AG10803 (cell line): ENCODE measurements around the gene TCTN2.

ENCODE experiments used
- DNase-seq: peaks from one replicate; pipeline ENCODE4 v3.0.0; 2010; ENCODE audit warnings: low read depth
- H3K4me3 ChIP-seq: 2 replicates; pipeline ENCODE4 v1.5.1; 2011; ENCODE audit warnings: mild to moderate bottlenecking, low read length, control low read depth
- TF ChIP-seq, protein P1 (sequence below): conservative IDR thresholded peaks from 2 replicates; pipeline ENCODE4 v1.5.1; 2011; ENCODE audit warnings: mild to moderate bottlenecking, low read length, control low read depth, inconsistent platforms

Gene TCTN2

GRCh38 chr12:123723765-123724164, 52.9 kb downstream of the TCTN2 start:
- no peak for DNase-seq
- TF ChIP-seq, protein P1, sequence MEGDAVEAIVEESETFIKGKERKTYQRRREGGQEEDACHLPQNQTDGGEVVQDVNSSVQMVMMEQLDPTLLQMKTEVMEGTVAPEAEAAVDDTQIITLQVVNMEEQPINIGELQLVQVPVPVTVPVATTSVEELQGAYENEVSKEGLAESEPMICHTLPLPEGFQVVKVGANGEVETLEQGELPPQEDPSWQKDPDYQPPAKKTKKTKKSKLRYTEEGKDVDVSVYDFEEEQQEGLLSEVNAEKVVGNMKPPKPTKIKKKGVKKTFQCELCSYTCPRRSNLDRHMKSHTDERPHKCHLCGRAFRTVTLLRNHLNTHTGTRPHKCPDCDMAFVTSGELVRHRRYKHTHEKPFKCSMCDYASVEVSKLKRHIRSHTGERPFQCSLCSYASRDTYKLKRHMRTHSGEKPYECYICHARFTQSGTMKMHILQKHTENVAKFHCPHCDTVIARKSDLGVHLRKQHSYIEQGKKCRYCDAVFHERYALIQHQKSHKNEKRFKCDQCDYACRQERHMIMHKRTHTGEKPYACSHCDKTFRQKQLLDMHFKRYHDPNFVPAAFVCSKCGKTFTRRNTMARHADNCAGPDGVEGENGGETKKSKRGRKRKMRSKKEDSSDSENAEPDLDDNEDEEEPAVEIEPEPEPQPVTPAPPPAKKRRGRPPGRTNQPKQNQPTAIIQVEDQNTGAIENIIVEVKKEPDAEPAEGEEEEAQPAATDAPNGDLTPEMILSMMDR, result no peak

GRCh38 chr12:123726244-123726643, 55.3 kb downstream of the TCTN2 start:
- no peak overlapping the region for H3K4me3 ChIP-seq
- TF ChIP-seq, protein P1, result no peak
- no peak for DNase-seq

More at GRCh38 chr12:123723765-123724164, 52.9 kb downstream of the TCTN2 start:
- no peak overlapping the region for H3K4me3 ChIP-seq

GRCh38 chr12:123726962-123727361, 56.0 kb downstream of the TCTN2 start:
- DNase-seq, result no peak
- H3K4me3 ChIP-seq, result no peak overlapping the region

GRCh38 chr12:123727878-123728277, 57.0 kb downstream of the TCTN2 start:
- no peak overlapping the region for H3K4me3 ChIP-seq
- TF ChIP-seq, protein P1, result no peak
- no peak for DNase-seq

More at GRCh38 chr12:123726962-123727361, 56.0 kb downstream of the TCTN2 start:
- TF ChIP-seq, protein P1, result no peak

- no peak for DNase-seq
- TF ChIP-seq, protein P1, result no peak
- H3K4me3 ChIP-seq, result no peak overlapping the region
Measured at GRCh38 chr12:123731596-123731995, 60.7 kb downstream of the TCTN2 start.

DNA sequence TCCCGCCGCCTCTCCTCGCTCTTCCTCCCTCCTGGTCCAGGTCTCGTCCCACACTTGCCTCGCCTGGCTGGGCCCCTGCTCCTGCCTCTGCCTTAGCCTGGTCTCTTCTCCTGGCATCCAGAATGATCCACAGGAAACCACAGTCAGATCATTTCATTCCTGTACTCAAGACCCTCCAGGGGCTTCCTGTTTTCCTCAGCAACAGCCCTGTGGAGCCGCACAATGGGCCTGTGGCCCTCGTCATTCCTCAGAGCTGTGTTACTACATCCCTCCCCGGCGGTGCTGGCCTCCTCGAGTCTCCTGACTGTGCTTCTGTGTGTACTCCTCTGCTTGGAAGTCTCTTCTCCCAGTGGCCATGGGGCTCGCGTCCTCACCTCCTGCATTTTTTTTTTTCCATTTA, 61.3 kb downstream of the TCTN2 start:
- no peak for DNase-seq
- H3K4me3 ChIP-seq, result no peak overlapping the region
- TF ChIP-seq, protein P1, result no peak

- no peak overlapping the region for H3K4me3 ChIP-seq
- no peak for DNase-seq
- TF ChIP-seq, protein P1, result no peak
Measured at GRCh38 chr12:123733229-123733628, 62.3 kb downstream of the TCTN2 start.
